ENCODE data around the gene TDRD6.

DNA sequence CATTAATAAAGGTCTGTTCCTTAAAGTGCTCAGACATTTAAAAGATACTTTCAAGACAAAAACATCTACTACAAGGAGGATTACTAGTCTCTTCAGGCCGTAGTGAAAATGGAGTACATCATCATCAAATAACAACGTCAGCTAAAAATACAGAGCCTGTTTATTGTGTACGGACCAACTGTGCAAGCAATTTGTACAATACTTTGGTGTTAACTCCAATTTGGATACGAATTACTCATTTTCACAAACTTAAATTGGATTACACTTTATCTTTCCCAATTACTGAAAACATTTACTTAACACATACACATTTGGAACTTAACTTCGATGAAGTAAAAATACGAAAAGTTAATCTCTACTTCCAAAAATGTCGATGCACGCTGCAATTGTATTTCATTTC, 35.9 kb upstream of the TDRD6 start:
- TF ChIP-seq POLR2A (IDR thresholded peaks at IDR 0.05): no peak
- TF ChIP-seq, protein P1, sequence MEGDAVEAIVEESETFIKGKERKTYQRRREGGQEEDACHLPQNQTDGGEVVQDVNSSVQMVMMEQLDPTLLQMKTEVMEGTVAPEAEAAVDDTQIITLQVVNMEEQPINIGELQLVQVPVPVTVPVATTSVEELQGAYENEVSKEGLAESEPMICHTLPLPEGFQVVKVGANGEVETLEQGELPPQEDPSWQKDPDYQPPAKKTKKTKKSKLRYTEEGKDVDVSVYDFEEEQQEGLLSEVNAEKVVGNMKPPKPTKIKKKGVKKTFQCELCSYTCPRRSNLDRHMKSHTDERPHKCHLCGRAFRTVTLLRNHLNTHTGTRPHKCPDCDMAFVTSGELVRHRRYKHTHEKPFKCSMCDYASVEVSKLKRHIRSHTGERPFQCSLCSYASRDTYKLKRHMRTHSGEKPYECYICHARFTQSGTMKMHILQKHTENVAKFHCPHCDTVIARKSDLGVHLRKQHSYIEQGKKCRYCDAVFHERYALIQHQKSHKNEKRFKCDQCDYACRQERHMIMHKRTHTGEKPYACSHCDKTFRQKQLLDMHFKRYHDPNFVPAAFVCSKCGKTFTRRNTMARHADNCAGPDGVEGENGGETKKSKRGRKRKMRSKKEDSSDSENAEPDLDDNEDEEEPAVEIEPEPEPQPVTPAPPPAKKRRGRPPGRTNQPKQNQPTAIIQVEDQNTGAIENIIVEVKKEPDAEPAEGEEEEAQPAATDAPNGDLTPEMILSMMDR (IDR thresholded peaks at IDR 0.05): no peak
